Bronchial epithelial cell (primary cell): ENCODE measurements around the gene DNAAF9. TPM values are rescaled to one million over a fixed set of nuclear protein-coding genes. Genes with fewer than 3 reads are reported as not detected.
A peak's percentile ranks its signal among the peaks of the same experiment; 100 is the strongest.

Experiments
- DNase-seq: peaks from one replicate; pipeline ENCODE4 v3.0.0-alpha.2; 2010; ENCODE audit warnings: low read depth
- FAIRE-seq: peaks from 2 replicates; lab custom pipeline; 2011; peaks lifted over from hg19 to GRCh38; lab: Jason Lieb, UNC
- H3K27me3 ChIP-seq: 2 replicates; pipeline ENCODE4 v1.5.1; 2011; ENCODE audit warnings: low read length; ENCODE audit not compliant: control insufficient read depth, insufficient read depth
- H3K36me3 ChIP-seq: 2 replicates; pipeline ENCODE4 v1.5.1; 2011; ENCODE audit warnings: low read length; ENCODE audit not compliant: control insufficient read depth, insufficient read depth
- H3K4me3 ChIP-seq: 2 replicates; pipeline ENCODE4 v1.5.1; 2011; ENCODE audit warnings: mild to moderate bottlenecking, low read depth, low read length, control low read depth
- CTCF ChIP-seq: IDR thresholded peaks from 2 replicates; pipeline ENCODE4 v1.5.1; 2011; ENCODE audit warnings: mild to moderate bottlenecking, moderate library complexity, low read length, control low read depth, inconsistent platforms; ENCODE audit not compliant: insufficient read depth, severe bottlenecking
- total RNA-seq: library from RNA; depleted of rRNA; stranded (reverse); fragments of >200 nt; gene quantifications from 2 replicates; pipeline ENCODE4 v1.2.1, GENCODE V29; 2014

The DNAAF9 gene
- total RNA-seq, 1 donor from 2014 or later: 5.5 TPM

- Histone ChIP-seq H3K4me3 (no peak overlapping the region), H3K36me3 (no peaks in the 10 kb centered on the region), H3K27me3 (no peaks in the 10 kb centered on the region)
- DNase-seq (peak; percentile 5), FAIRE-seq (no peak)
- no peak for TF ChIP-seq CTCF
These were observed 3.1 kb downstream of the DNAAF9 start for GRCh38 chr20:3404402-3404801.

GRCh38 chr20:3403741-3404140 is 3.7 kb downstream of the DNAAF9 start:
- Histone ChIP-seq H3K36me3 (no peaks in the 10 kb centered on the region), H3K27me3 (no peaks in the 10 kb centered on the region), H3K4me3 (no peak overlapping the region)
- DNase-seq (no peak), FAIRE-seq (no peak)
- TF ChIP-seq CTCF: no peak

GRCh38 chr20:3402453-3402852 is 5.0 kb downstream of the DNAAF9 start:
- Histone ChIP-seq H3K27me3 (no peaks in the 10 kb centered on the region), H3K36me3 (no peaks in the 10 kb centered on the region), H3K4me3 (no peak overlapping the region)
- FAIRE-seq (no peak), DNase-seq (no peak)
- no peak for TF ChIP-seq CTCF

GRCh38 chr20:3400260-3401155 is 7.0 kb downstream of the DNAAF9 start:
- TF ChIP-seq CTCF: no peak
- no peak for FAIRE-seq
- Histone ChIP-seq H3K36me3 (no peaks in the 10 kb centered on the region), H3K27me3 (no peaks in the 10 kb centered on the region), H3K4me3 (no peak overlapping the region)
- DNase-seq: no peak

- no peak for TF ChIP-seq CTCF
- H3K4me3 ChIP-seq: no peak overlapping the region
- no peak for FAIRE-seq
- peak; percentile 13 for DNase-seq
- H3K27me3 ChIP-seq: no peaks in the 10 kb centered on the region
- H3K36me3 ChIP-seq: no peaks in the 10 kb centered on the region
These were observed 8.7 kb downstream of the DNAAF9 start for GRCh38 chr20:3398681-3399252.
